Ishikawa (cell line): ENCODE data around the gene LMAN1.

Experiments
- CREB1 ChIP-seq: IDR thresholded peaks from 2 replicates; pipeline ENCODE4 v1.6.1; 2012; ENCODE audit warnings: low read depth
- EP300 ChIP-seq: IDR thresholded peaks from 2 replicates; pipeline ENCODE4 v1.6.1; 2012; ENCODE audit warnings: borderline replicate concordance
- FOXM1 ChIP-seq: IDR thresholded peaks from 2 replicates; pipeline ENCODE4 v1.6.1; 2012; ENCODE audit warnings: low read depth, borderline replicate concordance
- TF ChIP-seq, protein P1 (sequence below): IDR thresholded peaks from 2 replicates; pipeline ENCODE4 v1.6.1; 2012; ENCODE audit warnings: low read depth, mild to moderate bottlenecking

DNA sequence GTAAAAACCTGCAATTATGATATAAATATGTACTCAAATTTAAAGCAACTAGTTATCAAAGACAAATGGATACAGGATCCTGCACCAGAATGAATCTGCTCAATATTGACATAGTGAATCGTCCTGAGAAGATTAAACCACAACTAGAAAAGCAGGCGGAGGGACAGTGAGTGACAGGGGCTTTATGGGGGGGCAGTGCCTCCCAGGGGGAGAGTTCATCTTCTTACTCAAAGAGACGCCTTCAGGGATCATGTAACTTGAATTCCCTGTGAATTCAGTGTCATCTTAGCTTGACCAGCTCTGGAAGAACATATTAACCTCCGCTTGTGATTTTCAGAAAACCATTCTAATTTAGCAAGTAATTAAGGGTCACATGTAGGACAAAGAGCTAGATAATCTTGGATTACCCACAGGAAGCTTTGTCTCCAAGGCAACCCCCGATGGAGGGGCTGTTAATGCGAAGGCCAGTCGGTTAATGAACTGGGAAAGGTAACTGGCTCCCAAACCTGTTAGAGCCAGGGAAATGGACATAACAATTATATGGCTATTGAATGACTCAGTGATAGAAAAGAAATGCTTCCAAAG is 17.4 kb upstream of the LMAN1 start:
- TF ChIP-seq FOXM1 = no peak
- TF ChIP-seq, protein P1, sequence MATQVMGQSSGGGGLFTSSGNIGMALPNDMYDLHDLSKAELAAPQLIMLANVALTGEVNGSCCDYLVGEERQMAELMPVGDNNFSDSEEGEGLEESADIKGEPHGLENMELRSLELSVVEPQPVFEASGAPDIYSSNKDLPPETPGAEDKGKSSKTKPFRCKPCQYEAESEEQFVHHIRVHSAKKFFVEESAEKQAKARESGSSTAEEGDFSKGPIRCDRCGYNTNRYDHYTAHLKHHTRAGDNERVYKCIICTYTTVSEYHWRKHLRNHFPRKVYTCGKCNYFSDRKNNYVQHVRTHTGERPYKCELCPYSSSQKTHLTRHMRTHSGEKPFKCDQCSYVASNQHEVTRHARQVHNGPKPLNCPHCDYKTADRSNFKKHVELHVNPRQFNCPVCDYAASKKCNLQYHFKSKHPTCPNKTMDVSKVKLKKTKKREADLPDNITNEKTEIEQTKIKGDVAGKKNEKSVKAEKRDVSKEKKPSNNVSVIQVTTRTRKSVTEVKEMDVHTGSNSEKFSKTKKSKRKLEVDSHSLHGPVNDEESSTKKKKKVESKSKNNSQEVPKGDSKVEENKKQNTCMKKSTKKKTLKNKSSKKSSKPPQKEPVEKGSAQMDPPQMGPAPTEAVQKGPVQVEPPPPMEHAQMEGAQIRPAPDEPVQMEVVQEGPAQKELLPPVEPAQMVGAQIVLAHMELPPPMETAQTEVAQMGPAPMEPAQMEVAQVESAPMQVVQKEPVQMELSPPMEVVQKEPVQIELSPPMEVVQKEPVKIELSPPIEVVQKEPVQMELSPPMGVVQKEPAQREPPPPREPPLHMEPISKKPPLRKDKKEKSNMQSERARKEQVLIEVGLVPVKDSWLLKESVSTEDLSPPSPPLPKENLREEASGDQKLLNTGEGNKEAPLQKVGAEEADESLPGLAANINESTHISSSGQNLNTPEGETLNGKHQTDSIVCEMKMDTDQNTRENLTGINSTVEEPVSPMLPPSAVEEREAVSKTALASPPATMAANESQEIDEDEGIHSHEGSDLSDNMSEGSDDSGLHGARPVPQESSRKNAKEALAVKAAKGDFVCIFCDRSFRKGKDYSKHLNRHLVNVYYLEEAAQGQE = no peak
- no peak for TF ChIP-seq CREB1
- TF ChIP-seq EP300 = no peak
